PFSK-1 (cell line): ENCODE results near the gene CD82.

Experiments
- FOXP2 ChIP-seq: optimal IDR thresholded peaks from 2 replicates; pipeline ENCODE3; 2011; ENCODE audit warnings: borderline replicate concordance, control low read depth, inconsistent platforms; ENCODE audit not compliant: insufficient read depth; ENCODE audit errors: extremely low read length, extremely low read depth
- POLR2AphosphoS5 ChIP-seq: IDR thresholded peaks from 2 replicates; pipeline ENCODE4 v1.6.1; 2012; ENCODE audit warnings: low read depth, mild to moderate bottlenecking, control low read depth, low read length, moderate library complexity
- REST ChIP-seq, 2 experiments: IDR thresholded peaks; 2 replicates each; pipeline versions ENCODE4 v1.6.1 to v1.8.0; 2011 to 2012; ENCODE audit warnings: low read depth in 2 of 2, low read length in 2 of 2, control low read depth in 1 of 2, inconsistent platforms in 1 of 2, mild to moderate bottlenecking in 1 of 2, moderate library complexity in 1 of 2; ENCODE audit not compliant: insufficient read depth in 1 of 2
- SIN3A ChIP-seq: IDR thresholded peaks from 2 replicates; pipeline ENCODE4 v1.6.1; 2012; ENCODE audit warnings: mild to moderate bottlenecking, low read length, moderate library complexity, borderline replicate concordance; ENCODE audit not compliant: insufficient read depth
- TAF1 ChIP-seq: IDR thresholded peaks from 2 replicates; pipeline ENCODE4 v1.6.1; 2012; ENCODE audit warnings: low read length, control low read depth, borderline replicate concordance; ENCODE audit not compliant: insufficient read depth

Gene CD82

GRCh38 chr11:44561964-44562734 is 3.3 kb upstream of the CD82 start:
- TF ChIP-seq SIN3A = no peak
- no peak for TF ChIP-seq FOXP2
- TF ChIP-seq REST (IDR thresholded peaks at IDR 0.05; ENCODE audit: insufficient read depth in 1 of 2, low read depth in 2 of 2, low read length in 2 of 2) = no peak
- no peak for TF ChIP-seq TAF1
- no peak for TF ChIP-seq POLR2AphosphoS5

GRCh38 chr11:44562845-44563460 is 2.5 kb upstream of the CD82 start:
- TF ChIP-seq POLR2AphosphoS5 (no peak), SIN3A (no peak), TAF1 (no peak), FOXP2 (no peak), REST (IDR thresholded peaks at IDR 0.05; ENCODE audit: insufficient read depth in 1 of 2, low read depth in 2 of 2, low read length in 2 of 2) (no peak)

- TF ChIP-seq FOXP2 = no peak
- no peak for TF ChIP-seq TAF1
- no peak for TF ChIP-seq SIN3A
- no peak for TF ChIP-seq POLR2AphosphoS5
- TF ChIP-seq REST (IDR thresholded peaks at IDR 0.05; ENCODE audit: insufficient read depth in 1 of 2, low read depth in 2 of 2, low read length in 2 of 2) = no peak
These were observed 1.8 kb upstream of the CD82 start for GRCh38 chr11:44563711-44564110.

GRCh38 chr11:44564166-44564565 is 1.3 kb upstream of the CD82 start:
- TF ChIP-seq TAF1 (no peak), FOXP2 (no peak), REST (IDR thresholded peaks at IDR 0.05; ENCODE audit: insufficient read depth in 1 of 2, low read depth in 2 of 2, low read length in 2 of 2) (no peak), SIN3A (no peak), POLR2AphosphoS5 (no peak)
